ENCODE results near the gene ARRDC3.
"Not testable (repeated sequence)": the region's sequence is repeated elsewhere in the genome, so short reads cannot be mapped to it uniquely, and the experiment has no call there.

The ARRDC3 gene

GRCh38 chr5:91361055-91361701, 21.9 kb downstream of the ARRDC3 start:
- peaks cover 17% of the 10 kb centered on the region for H3K9me3 Mint-ChIP-seq
- H3K27ac Mint-ChIP-seq = peak overlapping the region; percentile 55
- peak overlapping the region; percentile 11 for H3K4me3 Mint-ChIP-seq
- peaks cover 9% of the 10 kb centered on the region for H3K36me3 Mint-ChIP-seq (ENCODE audit: low read depth)
- peaks cover 8% of the 10 kb centered on the region for H3K4me1 Mint-ChIP-seq (ENCODE audit: low read depth)
- DNase-seq (ENCODE audit: low spot score) = no peak
- peaks cover 24% of the 10 kb centered on the region for H3K27me3 Mint-ChIP-seq (ENCODE audit: low read depth)

- DNase-seq (ENCODE audit: low spot score) = no peak
- peaks cover 17% of the 10 kb centered on the region for H3K9me3 Mint-ChIP-seq
- no peak overlapping the region for H3K27ac Mint-ChIP-seq
- H3K4me3 Mint-ChIP-seq = no peak overlapping the region
- H3K4me1 Mint-ChIP-seq (ENCODE audit: low read depth) = peaks cover 8% of the 10 kb centered on the region
- peaks cover 9% of the 10 kb centered on the region for H3K36me3 Mint-ChIP-seq (ENCODE audit: low read depth)
- H3K27me3 Mint-ChIP-seq (ENCODE audit: low read depth) = peaks cover 26% of the 10 kb centered on the region
Observed at GRCh38 chr5:91359962-91360609, 23.0 kb downstream of the ARRDC3 start.

- Mint-ChIP-seq H3K9me3 (peaks cover 17% of the 10 kb centered on the region), H3K4me3 (no peak overlapping the region), H3K27ac (no peak overlapping the region), H3K4me1 (ENCODE audit: low read depth) (peaks cover 8% of the 10 kb centered on the region), H3K27me3 (ENCODE audit: low read depth) (peaks cover 26% of the 10 kb centered on the region), H3K36me3 (ENCODE audit: low read depth) (peaks cover 9% of the 10 kb centered on the region)
- DNase-seq (ENCODE audit: low spot score) = no peak
Observed at GRCh38 chr5:91357806-91358205, 25.3 kb downstream of the ARRDC3 start.

- Mint-ChIP-seq H3K9me3 (peaks cover 17% of the 10 kb centered on the region), H3K36me3 (ENCODE audit: low read depth) (peaks cover 6% of the 10 kb centered on the region), H3K27me3 (ENCODE audit: low read depth) (peaks cover 29% of the 10 kb centered on the region), H3K27ac (no peak overlapping the region), H3K4me3 (no peak overlapping the region), H3K4me1 (ENCODE audit: low read depth) (peaks cover 8% of the 10 kb centered on the region)
- no peak for DNase-seq (ENCODE audit: low spot score)
Observed at GRCh38 chr5:91357012-91357634, 26.0 kb downstream of the ARRDC3 start.

GRCh38 chr5:91354867-91355266, 28.2 kb downstream of the ARRDC3 start:
- DNase-seq (ENCODE audit: low spot score); H3K9me3 Mint-ChIP-seq; H3K4me1 Mint-ChIP-seq (ENCODE audit: low read depth); H3K36me3 Mint-ChIP-seq (ENCODE audit: low read depth); H3K4me3 Mint-ChIP-seq; H3K27ac Mint-ChIP-seq: not testable (repeated sequence)
- H3K27me3 Mint-ChIP-seq (ENCODE audit: low read depth) = peaks cover 36% of the 10 kb centered on the region

GRCh38 chr5:91352831-91353695, 30.1 kb downstream of the ARRDC3 start:
- H3K4me1 Mint-ChIP-seq (ENCODE audit: low read depth) = no peaks in the 10 kb centered on the region
- H3K36me3 Mint-ChIP-seq (ENCODE audit: low read depth) = no peaks in the 10 kb centered on the region
- no peak overlapping the region for H3K4me3 Mint-ChIP-seq
- no peaks in the 10 kb centered on the region for H3K9me3 Mint-ChIP-seq
- DNase-seq (ENCODE audit: low spot score) = no peak
- no peak overlapping the region for H3K27ac Mint-ChIP-seq
- H3K27me3 Mint-ChIP-seq (ENCODE audit: low read depth) = peaks cover 46% of the 10 kb centered on the region

GRCh38 chr5:91345461-91345860, 37.7 kb downstream of the ARRDC3 start:
- no peaks in the 10 kb centered on the region for H3K4me1 Mint-ChIP-seq (ENCODE audit: low read depth)
- no peaks in the 10 kb centered on the region for H3K36me3 Mint-ChIP-seq (ENCODE audit: low read depth)
- no peak for DNase-seq (ENCODE audit: low spot score)
- no peaks in the 10 kb centered on the region for H3K9me3 Mint-ChIP-seq
- peaks cover 27% of the 10 kb centered on the region for H3K27me3 Mint-ChIP-seq (ENCODE audit: low read depth)
- no peak overlapping the region for H3K4me3 Mint-ChIP-seq
- no peak overlapping the region for H3K27ac Mint-ChIP-seq

GRCh38 chr5:91344661-91345200, 38.4 kb downstream of the ARRDC3 start:
- H3K4me1 Mint-ChIP-seq (ENCODE audit: low read depth); H3K27ac Mint-ChIP-seq; DNase-seq (ENCODE audit: low spot score); H3K9me3 Mint-ChIP-seq; H3K36me3 Mint-ChIP-seq (ENCODE audit: low read depth); H3K4me3 Mint-ChIP-seq: not testable (repeated sequence)
- H3K27me3 Mint-ChIP-seq (ENCODE audit: low read depth) = peaks cover 30% of the 10 kb centered on the region

- no peaks in the 10 kb centered on the region for H3K9me3 Mint-ChIP-seq
- peaks cover 29% of the 10 kb centered on the region for H3K27me3 Mint-ChIP-seq (ENCODE audit: low read depth)
- no peak overlapping the region for H3K27ac Mint-ChIP-seq
- H3K36me3 Mint-ChIP-seq (ENCODE audit: low read depth) = no peaks in the 10 kb centered on the region
- no peak overlapping the region for H3K4me3 Mint-ChIP-seq
- DNase-seq (ENCODE audit: low spot score) = no peak
- H3K4me1 Mint-ChIP-seq (ENCODE audit: low read depth) = no peaks in the 10 kb centered on the region
Observed at GRCh38 chr5:91343916-91344315, 39.2 kb downstream of the ARRDC3 start.

- not testable (repeated sequence) for H3K36me3 Mint-ChIP-seq (ENCODE audit: low read depth); H3K9me3 Mint-ChIP-seq; H3K4me1 Mint-ChIP-seq (ENCODE audit: low read depth); DNase-seq (ENCODE audit: low spot score); H3K27ac Mint-ChIP-seq; H3K4me3 Mint-ChIP-seq
- H3K27me3 Mint-ChIP-seq (ENCODE audit: low read depth) = peaks cover 23% of the 10 kb centered on the region
Observed at GRCh38 chr5:91342931-91343330, 40.2 kb downstream of the ARRDC3 start.

GRCh38 chr5:91341154-91341553, 42.0 kb downstream of the ARRDC3 start:
- H3K9me3 Mint-ChIP-seq = no peaks in the 10 kb centered on the region
- no peak overlapping the region for H3K27ac Mint-ChIP-seq
- H3K4me3 Mint-ChIP-seq = no peak overlapping the region
- H3K36me3 Mint-ChIP-seq (ENCODE audit: low read depth) = no peaks in the 10 kb centered on the region
- peaks cover 21% of the 10 kb centered on the region for H3K27me3 Mint-ChIP-seq (ENCODE audit: low read depth)
- no peak for DNase-seq (ENCODE audit: low spot score)
- no peaks in the 10 kb centered on the region for H3K4me1 Mint-ChIP-seq (ENCODE audit: low read depth)

- Mint-ChIP-seq H3K36me3 (ENCODE audit: low read depth) (no peaks in the 10 kb centered on the region), H3K4me1 (ENCODE audit: low read depth) (no peaks in the 10 kb centered on the region), H3K9me3 (no peaks in the 10 kb centered on the region), H3K27me3 (ENCODE audit: low read depth) (peaks cover 22% of the 10 kb centered on the region), H3K27ac (no peak overlapping the region), H3K4me3 (no peak overlapping the region)
- no peak for DNase-seq (ENCODE audit: low spot score)
Observed at GRCh38 chr5:91340532-91340931, 42.6 kb downstream of the ARRDC3 start.

- Mint-ChIP-seq H3K4me1 (ENCODE audit: low read depth) (no peaks in the 10 kb centered on the region), H3K9me3 (no peaks in the 10 kb centered on the region), H3K27me3 (ENCODE audit: low read depth) (peaks cover 25% of the 10 kb centered on the region), H3K27ac (no peak overlapping the region), H3K36me3 (ENCODE audit: low read depth) (no peaks in the 10 kb centered on the region), H3K4me3 (no peak overlapping the region)
- no peak for DNase-seq (ENCODE audit: low spot score)
Observed at GRCh38 chr5:91339063-91339705, 43.9 kb downstream of the ARRDC3 start.

Data from T-helper 2 cell treated with Interferon-gamma antibody and Interleukin-4, amounts not matched to agents 5 μg/mL and 100 μg/mL, for 36 hours (primary cell).